HEK293 (cell line): ENCODE data around the gene PRSS1.

Experiments used
- CTCF ChIA-PET: fragments of 350-600 bp; formaldehyde crosslinking; extraction: SDS; loops from one replicate; lab custom pipeline; 2021; ENCODE audit warnings: antibody characterized with exemption; lab: Yijun Ruan, JAX
- POLR2A ChIA-PET: fragments of 300-600 bp; formaldehyde crosslinking; extraction: SDS; loops from one replicate; lab custom pipeline; 2020; ENCODE audit warnings: antibody characterized with exemption, inconsistent platforms; lab: Yijun Ruan, JAX
- H3K27ac ChIP-seq: fragments of 200-500 bp; sonication (Bioruptor generic); 2 replicates; pipeline ENCODE4 v1.5.1; 2014; ENCODE audit warnings: low read depth, low read length, control low read depth, inconsistent platforms; ENCODE audit errors: extremely low read depth
- H3K36me3 ChIP-seq, 2 experiments: fragments of 200-500 bp in 1 of 2; sonication (Bioruptor generic) in 1 of 2; 1 replicate in 1 of 2; 2 replicates in 1 of 2; pipeline ENCODE4 v1.5.1; 2014 to 2017; ENCODE audit warnings: inconsistent platforms in 2 of 2, low read length in 2 of 2; ENCODE audit not compliant: control insufficient read depth in 2 of 2, insufficient read depth in 1 of 2
- H3K4me1 ChIP-seq: fragments of 200-500 bp; sonication (Bioruptor generic); 2 replicates; pipeline ENCODE4 v1.5.1; 2014; ENCODE audit warnings: mild to moderate bottlenecking, low read length, inconsistent platforms; ENCODE audit not compliant: control insufficient read depth, insufficient read depth
- H3K4me3 ChIP-seq: 2 replicates; pipeline ENCODE4 v1.5.1; 2011; ENCODE audit warnings: low read depth, mild to moderate bottlenecking, control low read depth, low read length, moderate library complexity
- H3K9me3 ChIP-seq: fragments of 200-500 bp; sonication (Bioruptor generic); 2 replicates; pipeline ENCODE4 v1.5.1; 2014; ENCODE audit warnings: low read depth, low read length, inconsistent platforms; ENCODE audit not compliant: control insufficient read depth, insufficient read depth
- IKZF3 ChIP-seq: fragments of 450-650 bp; IDR thresholded peaks from 2 replicates; pipeline ENCODE4 v1.5.0; 2018; ENCODE audit warnings: missing biosample characterization, mild to moderate bottlenecking, missing genetic modification characterization, moderate library complexity
- RBAK ChIP-seq: fragments of 450-650 bp; formaldehyde crosslinking; IDR thresholded peaks from 2 replicates; pipeline ENCODE4 v1.5.1; 2016; ENCODE audit warnings: missing biosample characterization, missing genetic modification characterization
- SP2 ChIP-seq: fragments of 450-650 bp; formaldehyde crosslinking; IDR thresholded peaks from 2 replicates; pipeline ENCODE4 v1.5.1; 2016; ENCODE audit warnings: missing biosample characterization, missing genetic modification characterization
- ZBTB17 ChIP-seq: fragments of 450-650 bp; formaldehyde crosslinking; IDR thresholded peaks from 2 replicates; pipeline ENCODE4 v1.5.1; 2016; ENCODE audit warnings: missing biosample characterization, missing genetic modification characterization
- ZIC2 ChIP-seq: fragments of 450-650 bp; formaldehyde crosslinking; IDR thresholded peaks from 2 replicates; pipeline ENCODE4 v1.5.1; 2016; ENCODE audit warnings: missing biosample characterization, missing genetic modification characterization
- ZNF10 ChIP-seq: fragments of 450-650 bp; formaldehyde crosslinking; IDR thresholded peaks from 2 replicates; pipeline ENCODE4 v1.5.1; 2017; ENCODE audit warnings: missing biosample characterization, missing genetic modification characterization
- ZNF133 ChIP-seq: fragments of 450-650 bp; formaldehyde crosslinking; IDR thresholded peaks from 2 replicates; pipeline ENCODE4 v1.5.1; 2016; ENCODE audit warnings: missing biosample characterization, missing genetic modification characterization
- ZNF140 ChIP-seq: fragments of 450-650 bp; formaldehyde crosslinking; IDR thresholded peaks from 2 replicates; pipeline ENCODE4 v1.5.1; 2016; ENCODE audit warnings: missing biosample characterization, missing genetic modification characterization
- ZNF174 ChIP-seq: fragments of 450-650 bp; formaldehyde crosslinking; IDR thresholded peaks from 2 replicates; pipeline ENCODE4 v1.5.0; 2017; ENCODE audit warnings: missing biosample characterization, mild to moderate bottlenecking, missing genetic modification characterization
- ZNF2 ChIP-seq: fragments of 450-650 bp; formaldehyde crosslinking; IDR thresholded peaks from 2 replicates; pipeline ENCODE4 v1.5.1; 2016; ENCODE audit warnings: missing biosample characterization, missing genetic modification characterization
- ZNF23 ChIP-seq: fragments of 450-650 bp; formaldehyde crosslinking; IDR thresholded peaks from 2 replicates; pipeline ENCODE4 v1.5.1; 2016; ENCODE audit warnings: missing biosample characterization, missing genetic modification characterization, borderline replicate concordance
- ZNF274 ChIP-seq, 2 experiments: fragments of 200-500 bp in 1 of 2; fragments of 450-650 bp in 1 of 2; sonication (Bioruptor generic) in 1 of 2; formaldehyde crosslinking in 1 of 2; IDR thresholded peaks; 2 replicates each; pipeline versions ENCODE4 v1.5.1 to v1.6.1; 2014 to 2016; ENCODE audit warnings: borderline replicate concordance in 1 of 2, inconsistent platforms in 1 of 2, low read length in 1 of 2, missing biosample characterization in 1 of 2, missing genetic modification characterization in 1 of 2
- ZNF341 ChIP-seq: fragments of 450-650 bp; formaldehyde crosslinking; IDR thresholded peaks from 2 replicates; pipeline ENCODE4; 2016; ENCODE audit warnings: low read depth, missing biosample characterization, missing genetic modification characterization
- ZNF433 ChIP-seq: fragments of 450-650 bp; formaldehyde crosslinking; IDR thresholded peaks from 2 replicates; pipeline ENCODE4 v1.5.1; 2016; ENCODE audit warnings: missing biosample characterization, missing genetic modification characterization, low read depth
- ZNF473 ChIP-seq: fragments of 450-650 bp; formaldehyde crosslinking; IDR thresholded peaks from 2 replicates; pipeline ENCODE4 v1.5.1; 2017; ENCODE audit warnings: missing biosample characterization, missing genetic modification characterization
- ZNF521 ChIP-seq: fragments of 450-650 bp; formaldehyde crosslinking; IDR thresholded peaks from 2 replicates; pipeline ENCODE4 v1.5.1; 2017; ENCODE audit warnings: missing biosample characterization, mild to moderate bottlenecking, missing genetic modification characterization
- ZNF610 ChIP-seq: fragments of 450-650 bp; formaldehyde crosslinking; IDR thresholded peaks from 2 replicates; pipeline ENCODE4 v1.5.1; 2016; ENCODE audit warnings: missing biosample characterization, missing genetic modification characterization, borderline replicate concordance
- ZNF658 ChIP-seq: fragments of 450-650 bp; formaldehyde crosslinking; IDR thresholded peaks from 2 replicates; pipeline ENCODE4; 2016; ENCODE audit warnings: missing biosample characterization, missing genetic modification characterization
- ZNF660 ChIP-seq: fragments of 450-650 bp; IDR thresholded peaks from 2 replicates; pipeline ENCODE4 v1.5.1; 2018; ENCODE audit warnings: missing biosample characterization, mild to moderate bottlenecking, missing genetic modification characterization
- ZNF768 ChIP-seq: fragments of 450-650 bp; formaldehyde crosslinking; IDR thresholded peaks from 2 replicates; pipeline ENCODE4 v1.5.1; 2018; ENCODE audit warnings: missing biosample characterization, mild to moderate bottlenecking, missing genetic modification characterization
- ZNF776 ChIP-seq: fragments of 450-650 bp; formaldehyde crosslinking; IDR thresholded peaks from 2 replicates; pipeline ENCODE4 v1.5.0; 2017; ENCODE audit warnings: missing biosample characterization, missing genetic modification characterization, borderline replicate concordance
- ZNF785 ChIP-seq: fragments of 450-650 bp; formaldehyde crosslinking; IDR thresholded peaks from 2 replicates; pipeline ENCODE4 v1.5.1; 2016; ENCODE audit warnings: missing biosample characterization, missing genetic modification characterization
- ZNF792 ChIP-seq: fragments of 450-650 bp; formaldehyde crosslinking; IDR thresholded peaks from 2 replicates; pipeline ENCODE4 v1.5.1; 2016; ENCODE audit warnings: missing biosample characterization, missing genetic modification characterization
- TF ChIP-seq, protein P1 (sequence below): fragments of 450-650 bp; formaldehyde crosslinking; conservative IDR thresholded peaks from 2 replicates; pipeline ENCODE4 v1.5.1; 2016; ENCODE audit warnings: low read depth, missing biosample characterization, missing genetic modification characterization
- TF ChIP-seq, protein P2 (sequence below): fragments of 450-650 bp; formaldehyde crosslinking; IDR thresholded peaks from 2 replicates; pipeline ENCODE4 v1.5.1; 2016; ENCODE audit warnings: missing biosample characterization, missing genetic modification characterization, borderline replicate concordance
- TF ChIP-seq, protein P3 (sequence below): fragments of 450-650 bp; formaldehyde crosslinking; IDR thresholded peaks from 2 replicates; pipeline ENCODE4 v1.5.1; 2016; ENCODE audit warnings: missing biosample characterization, missing genetic modification characterization
- TF ChIP-seq, protein P4 (sequence below): fragments of 450-650 bp; formaldehyde crosslinking; IDR thresholded peaks from 2 replicates; pipeline ENCODE4 v1.5.1; 2016; ENCODE audit warnings: missing biosample characterization, missing genetic modification characterization, borderline replicate concordance

The PRSS1 gene

DNA sequence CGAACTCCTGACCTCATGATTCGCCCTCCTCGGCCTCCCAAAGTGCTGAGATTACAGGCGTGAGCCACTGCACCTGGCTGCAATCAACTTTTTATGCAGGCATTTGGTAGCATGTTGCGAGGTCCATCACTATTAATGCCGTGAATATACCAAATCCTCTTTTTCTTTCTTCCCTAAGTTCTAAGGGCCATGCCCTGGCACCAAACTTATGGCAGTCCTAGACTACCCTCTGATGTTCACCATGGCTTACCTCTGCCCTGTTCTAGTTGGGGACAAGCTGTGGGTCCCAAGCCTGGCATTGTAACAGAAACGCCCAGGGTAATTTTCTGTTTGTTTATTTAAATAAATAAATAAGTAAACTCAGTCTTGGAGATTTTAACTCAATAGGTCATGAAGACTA is 34.8 kb downstream of the PRSS1 start:
- POLR2A ChIA-PET, result no interaction called here
- H3K4me1 ChIP-seq, result no peaks in the 10 kb centered on the region
- no peaks in the 10 kb centered on the region for H3K36me3 ChIP-seq
- H3K9me3 ChIP-seq, result no peaks in the 10 kb centered on the region
- CTCF ChIA-PET, result interaction anchor here (0.9 to 6.0 kb wide), 14 partner anchors 9 to 258 kb away, joined by 3 to 116 read pairs (median 8); no protein-coding TSS in a partner anchor
- no peak overlapping the region for H3K27ac ChIP-seq
- TF ChIP-seq ZNF660 (tag by site-specific recombination) (no peak), ZNF341 (no peak), ZNF776 (no peak), ZNF140 (tag by site-specific recombination) (no peak), ZNF274 (IDR thresholded peaks at IDR 0.05; ENCODE audit: low read length) (no peak), ZNF274 (tag by site-specific recombination; IDR thresholded peaks at IDR 0.05; ENCODE audit: borderline replicate concordance) (no peak), ZNF521 (tag by site-specific recombination) (no peak), ZNF133 (tag by site-specific recombination) (no peak), ZNF2 (tag by site-specific recombination) (no peak), ZNF10 (tag by site-specific recombination) (no peak), ZNF792 (tag by site-specific recombination) (no peak), SP2 (no peak), RBAK (tag by site-specific recombination) (no peak), IKZF3 (tag by site-specific recombination) (no peak), ZNF768 (no peak), ZNF610 (tag by site-specific recombination) (no peak), ZIC2 (no peak)
- TF ChIP-seq, protein P1, sequence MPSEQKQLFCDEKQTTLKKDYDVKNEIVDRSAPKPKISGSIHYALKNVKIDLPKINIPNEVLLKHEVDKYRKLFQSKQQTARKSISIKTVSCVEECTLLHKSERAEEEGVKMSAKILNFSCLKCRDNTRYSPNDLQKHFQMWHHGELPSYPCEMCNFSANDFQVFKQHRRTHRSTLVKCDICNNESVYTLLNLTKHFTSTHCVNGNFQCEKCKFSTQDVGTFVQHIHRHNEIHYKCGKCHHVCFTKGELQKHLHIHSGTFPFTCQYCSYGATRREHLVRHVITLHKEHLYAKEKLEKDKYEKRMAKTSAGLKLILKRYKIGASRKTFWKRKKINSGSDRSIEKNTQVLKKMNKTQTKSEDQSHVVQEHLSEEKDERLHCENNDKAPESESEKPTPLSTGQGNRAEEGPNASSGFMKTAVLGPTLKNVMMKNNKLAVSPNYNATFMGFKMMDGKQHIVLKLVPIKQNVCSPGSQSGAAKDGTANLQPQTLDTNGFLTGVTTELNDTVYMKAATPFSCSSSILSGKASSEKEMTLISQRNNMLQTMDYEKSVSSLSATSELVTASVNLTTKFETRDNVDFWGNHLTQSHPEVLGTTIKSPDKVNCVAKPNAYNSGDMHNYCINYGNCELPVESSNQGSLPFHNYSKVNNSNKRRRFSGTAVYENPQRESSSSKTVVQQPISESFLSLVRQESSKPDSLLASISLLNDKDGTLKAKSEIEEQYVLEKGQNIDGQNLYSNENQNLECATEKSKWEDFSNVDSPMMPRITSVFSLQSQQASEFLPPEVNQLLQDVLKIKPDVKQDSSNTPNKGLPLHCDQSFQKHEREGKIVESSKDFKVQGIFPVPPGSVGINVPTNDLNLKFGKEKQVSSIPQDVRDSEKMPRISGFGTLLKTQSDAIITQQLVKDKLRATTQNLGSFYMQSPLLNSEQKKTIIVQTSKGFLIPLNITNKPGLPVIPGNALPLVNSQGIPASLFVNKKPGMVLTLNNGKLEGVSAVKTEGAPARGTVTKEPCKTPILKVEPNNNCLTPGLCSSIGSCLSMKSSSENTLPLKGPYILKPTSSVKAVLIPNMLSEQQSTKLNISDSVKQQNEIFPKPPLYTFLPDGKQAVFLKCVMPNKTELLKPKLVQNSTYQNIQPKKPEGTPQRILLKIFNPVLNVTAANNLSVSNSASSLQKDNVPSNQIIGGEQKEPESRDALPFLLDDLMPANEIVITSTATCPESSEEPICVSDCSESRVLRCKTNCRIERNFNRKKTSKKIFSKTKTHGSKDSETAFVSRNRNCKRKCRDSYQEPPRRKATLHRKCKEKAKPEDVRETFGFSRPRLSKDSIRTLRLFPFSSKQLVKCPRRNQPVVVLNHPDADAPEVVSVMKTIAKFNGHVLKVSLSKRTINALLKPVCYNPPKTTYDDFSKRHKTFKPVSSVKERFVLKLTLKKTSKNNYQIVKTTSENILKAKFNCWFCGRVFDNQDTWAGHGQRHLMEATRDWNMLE, result no peak
- TF ChIP-seq, protein P2, sequence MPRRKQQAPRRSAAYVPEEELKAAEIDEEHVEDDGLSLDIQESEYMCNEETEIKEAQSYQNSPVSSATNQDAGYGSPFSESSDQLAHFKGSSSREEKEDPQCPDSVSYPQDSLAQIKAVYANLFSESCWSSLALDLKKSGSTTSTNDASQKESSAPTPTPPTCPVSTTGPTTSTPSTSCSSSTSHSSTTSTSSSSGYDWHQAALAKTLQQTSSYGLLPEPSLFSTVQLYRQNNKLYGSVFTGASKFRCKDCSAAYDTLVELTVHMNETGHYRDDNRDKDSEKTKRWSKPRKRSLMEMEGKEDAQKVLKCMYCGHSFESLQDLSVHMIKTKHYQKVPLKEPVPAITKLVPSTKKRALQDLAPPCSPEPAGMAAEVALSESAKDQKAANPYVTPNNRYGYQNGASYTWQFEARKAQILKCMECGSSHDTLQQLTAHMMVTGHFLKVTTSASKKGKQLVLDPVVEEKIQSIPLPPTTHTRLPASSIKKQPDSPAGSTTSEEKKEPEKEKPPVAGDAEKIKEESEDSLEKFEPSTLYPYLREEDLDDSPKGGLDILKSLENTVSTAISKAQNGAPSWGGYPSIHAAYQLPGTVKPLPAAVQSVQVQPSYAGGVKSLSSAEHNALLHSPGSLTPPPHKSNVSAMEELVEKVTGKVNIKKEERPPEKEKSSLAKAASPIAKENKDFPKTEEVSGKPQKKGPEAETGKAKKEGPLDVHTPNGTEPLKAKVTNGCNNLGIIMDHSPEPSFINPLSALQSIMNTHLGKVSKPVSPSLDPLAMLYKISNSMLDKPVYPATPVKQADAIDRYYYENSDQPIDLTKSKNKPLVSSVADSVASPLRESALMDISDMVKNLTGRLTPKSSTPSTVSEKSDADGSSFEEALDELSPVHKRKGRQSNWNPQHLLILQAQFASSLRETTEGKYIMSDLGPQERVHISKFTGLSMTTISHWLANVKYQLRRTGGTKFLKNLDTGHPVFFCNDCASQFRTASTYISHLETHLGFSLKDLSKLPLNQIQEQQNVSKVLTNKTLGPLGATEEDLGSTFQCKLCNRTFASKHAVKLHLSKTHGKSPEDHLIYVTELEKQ (tag by site-specific recombination), result no peak
- no peak overlapping the region for H3K4me3 ChIP-seq

DNA sequence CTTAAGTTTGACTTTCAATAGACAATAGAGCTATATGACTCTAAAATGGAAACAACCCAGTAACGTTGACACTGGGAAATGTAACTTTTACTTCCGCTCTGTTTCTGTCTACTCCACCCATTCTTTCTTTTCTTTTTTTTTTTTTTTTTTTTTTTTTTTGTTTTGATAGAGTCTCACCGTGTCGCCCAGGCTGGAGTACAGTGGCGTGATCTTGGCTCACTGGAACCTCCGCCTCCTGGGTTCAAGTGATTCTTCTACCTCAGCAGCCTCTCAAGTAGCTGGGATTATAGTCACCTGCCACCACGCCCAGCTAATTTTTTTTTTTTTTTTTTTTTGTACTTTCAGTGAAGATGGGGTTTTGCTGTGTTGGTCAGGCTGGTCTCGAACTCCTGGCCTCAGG is 35.4 kb downstream of the PRSS1 start:
- ChIA-PET POLR2A (no interaction called here), CTCF (interaction anchor here (0.6 to 6.0 kb wide), 7 partner anchors 9 to 374 kb away, joined by 3 to 116 read pairs (median 23); no protein-coding TSS in a partner anchor)
- Histone ChIP-seq H3K4me1 (no peaks in the 10 kb centered on the region), H3K9me3 (no peaks in the 10 kb centered on the region), H3K4me3 (no peak overlapping the region), H3K27ac (no peak overlapping the region), H3K36me3 (no peaks in the 10 kb centered on the region)
- no peak for TF ChIP-seq ZNF140 (tag by site-specific recombination)
- no peak for TF ChIP-seq ZNF23 (tag by site-specific recombination)
- TF ChIP-seq ZNF658 (tag by site-specific recombination), result no peak
- no peak for TF ChIP-seq ZNF433 (tag by site-specific recombination)
- no peak for TF ChIP-seq ZNF174 (tag by site-specific recombination)
- TF ChIP-seq, protein P3, sequence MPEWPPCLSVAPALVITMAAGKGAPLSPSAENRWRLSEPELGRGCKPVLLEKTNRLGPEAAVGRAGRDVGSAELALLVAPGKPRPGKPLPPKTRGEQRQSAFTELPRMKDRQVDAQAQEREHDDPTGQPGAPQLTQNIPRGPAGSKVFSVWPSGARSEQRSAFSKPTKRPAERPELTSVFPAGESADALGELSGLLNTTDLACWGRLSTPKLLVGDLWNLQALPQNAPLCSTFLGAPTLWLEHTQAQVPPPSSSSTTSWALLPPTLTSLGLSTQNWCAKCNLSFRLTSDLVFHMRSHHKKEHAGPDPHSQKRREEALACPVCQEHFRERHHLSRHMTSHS (tag by site-specific recombination), result no peak
- TF ChIP-seq ZNF785 (tag by site-specific recombination), result no peak
- no peak for TF ChIP-seq ZNF473 (tag by site-specific recombination)
- no peak for TF ChIP-seq ZBTB17
- TF ChIP-seq, protein P4, sequence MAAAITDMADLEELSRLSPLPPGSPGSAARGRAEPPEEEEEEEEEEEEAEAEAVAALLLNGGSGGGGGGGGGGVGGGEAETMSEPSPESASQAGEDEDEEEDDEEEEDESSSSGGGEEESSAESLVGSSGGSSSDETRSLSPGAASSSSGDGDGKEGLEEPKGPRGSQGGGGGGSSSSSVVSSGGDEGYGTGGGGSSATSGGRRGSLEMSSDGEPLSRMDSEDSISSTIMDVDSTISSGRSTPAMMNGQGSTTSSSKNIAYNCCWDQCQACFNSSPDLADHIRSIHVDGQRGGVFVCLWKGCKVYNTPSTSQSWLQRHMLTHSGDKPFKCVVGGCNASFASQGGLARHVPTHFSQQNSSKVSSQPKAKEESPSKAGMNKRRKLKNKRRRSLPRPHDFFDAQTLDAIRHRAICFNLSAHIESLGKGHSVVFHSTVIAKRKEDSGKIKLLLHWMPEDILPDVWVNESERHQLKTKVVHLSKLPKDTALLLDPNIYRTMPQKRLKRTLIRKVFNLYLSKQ, result no peak
